A673 (cell line): ENCODE data around the gene S100A5. TPM values are rescaled to one million over a fixed set of nuclear protein-coding genes. Genes with fewer than 3 reads are reported as not detected.

ENCODE experiments used
- BruUV-seq: library from RNA; stranded (reverse); fragments of 400-500 nt; replicated peaks from 2 replicates; lab custom pipeline; 2021; lab: Mats Ljungman, UMichigan
- CTCF ChIA-PET: fragments of 300-600 bp; sonication (Branson Sonifier 250); formaldehyde crosslinking; loops from one replicate; lab custom pipeline; 2022; ENCODE audit warnings: antibody characterized with exemption; lab: Charles Lee
- POLR2A ChIA-PET: fragments of 300-600 bp; sonication (Branson Sonifier 250); formaldehyde crosslinking; loops from one replicate; lab custom pipeline; 2022; ENCODE audit warnings: antibody characterized with exemption; ENCODE audit not compliant: low non-redundant PET; lab: Charles Lee
- DNase-seq: peaks from one replicate; pipeline ENCODE4 v3.0.0-alpha.2; 2015; ENCODE audit warnings: low spot score
- H3K27ac ChIP-seq: fragments of 200-600 bp; sonication (generic); 2 replicates; pipeline ENCODE4 v1.5.1; 2016; ENCODE audit warnings: mixed run types, low read depth, mild to moderate bottlenecking, mixed read lengths, antibody characterized with exemption, low read length; ENCODE audit not compliant: poor library complexity, severe bottlenecking
- H3K27me3 ChIP-seq: fragments of 200-600 bp; sonication (generic); replicated peaks from 2 replicates; pipeline ENCODE4 v1.6.1; 2017; ENCODE audit warnings: mixed run types, low read depth, mild to moderate bottlenecking, mixed read lengths, antibody characterized with exemption, low read length; ENCODE audit not compliant: insufficient read depth, poor library complexity
- H3K36me3 ChIP-seq: fragments of 200-600 bp; sonication (generic); 2 replicates; pipeline ENCODE4 v1.6.1; 2016; ENCODE audit warnings: mixed run types, mild to moderate bottlenecking, mixed read lengths, antibody characterized with exemption, low read length; ENCODE audit not compliant: insufficient read depth, poor library complexity, severe bottlenecking
- H3K4me1 ChIP-seq: fragments of 200-600 bp; sonication (generic); 2 replicates; pipeline ENCODE4 v1.6.1; 2017; ENCODE audit warnings: mixed run types, mild to moderate bottlenecking, mixed read lengths, antibody characterized with exemption, low read length; ENCODE audit not compliant: insufficient read depth, poor library complexity, severe bottlenecking
- H3K4me3 ChIP-seq: fragments of 200-600 bp; sonication (generic); 2 replicates; pipeline ENCODE4 v1.5.1; 2016; ENCODE audit warnings: low read depth, mixed run types, mild to moderate bottlenecking, mixed read lengths, low read length; ENCODE audit not compliant: poor library complexity, severe bottlenecking
- H3K9me3 ChIP-seq: fragments of 200-600 bp; sonication (generic); 2 replicates; pipeline ENCODE4 v1.6.1; 2016; ENCODE audit warnings: mixed run types, low read depth, mild to moderate bottlenecking, mixed read lengths, antibody characterized with exemption, low read length; ENCODE audit not compliant: poor library complexity, severe bottlenecking
- EZH2 ChIP-seq: fragments of 200-600 bp; sonication (generic); IDR thresholded peaks from 2 replicates; pipeline ENCODE4 v1.6.1; 2017; ENCODE audit warnings: borderline replicate concordance, low read depth, mild to moderate bottlenecking, mixed read lengths, antibody characterized with exemption, low read length; ENCODE audit not compliant: poor library complexity, severe bottlenecking
- intact Hi-C: fragments of 100-400 bp; cut with micrococcal nuclease; formaldehyde crosslinking; loops from one replicate; pipeline ENCODE4 v1.10.0; 2022; ENCODE audit not compliant: unreplicated experiment
- total RNA-seq: library from RNA; stranded (reverse); gene quantifications from 2 replicates; pipeline ENCODE4 v1.2.3, GENCODE V29; 2021
- TF ChIP-seq, protein P1 (sequence below): fragments of 300-800, 200-600 bp; sonication (generic); conservative IDR thresholded peaks from 2 replicates; pipeline ENCODE4 v1.5.1; 2017; ENCODE audit warnings: low read depth, mild to moderate bottlenecking, antibody characterized with exemption, low read length, moderate library complexity, mixed read lengths

The S100A5 gene
- total RNA-seq, 1 experiment from 2014 or later, result not detected

DNA sequence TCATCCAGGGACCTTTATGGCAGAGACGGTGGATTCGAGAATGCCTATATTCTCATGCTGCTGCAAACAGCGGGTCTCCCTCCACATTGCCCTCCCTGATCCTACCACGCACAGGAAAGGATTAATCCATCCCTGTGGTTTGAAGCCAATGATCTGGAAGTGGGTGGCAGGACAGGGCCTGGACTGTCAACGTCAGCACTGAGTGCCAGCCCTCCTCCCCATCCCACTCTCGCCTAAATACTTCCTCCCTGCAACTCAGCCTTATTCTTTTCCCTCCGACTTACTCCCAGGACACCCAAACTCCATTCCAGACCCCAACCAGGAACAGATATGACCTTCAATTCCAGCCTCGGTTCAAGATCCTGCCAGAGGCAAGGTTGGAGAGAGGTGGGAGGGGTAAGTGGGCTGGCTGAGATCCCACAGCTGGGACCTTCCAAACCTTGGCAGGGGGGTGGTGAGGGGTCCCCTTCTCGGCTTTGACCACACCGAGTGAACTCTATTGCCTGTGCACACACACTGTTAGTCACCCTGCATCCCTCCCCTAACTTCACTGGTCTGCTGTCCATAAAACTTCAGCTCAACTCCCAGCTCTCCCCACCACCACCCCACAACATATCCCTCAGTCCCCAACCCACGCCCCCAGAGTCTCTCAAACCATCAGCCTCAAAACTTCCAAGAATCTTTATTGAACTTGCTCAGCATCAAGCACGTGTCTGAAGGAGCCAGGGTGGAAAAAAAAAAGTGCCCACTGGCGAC, 2.4 kb upstream of the S100A5 start:
- TF ChIP-seq EZH2, result no peak
- TF ChIP-seq, protein P1, sequence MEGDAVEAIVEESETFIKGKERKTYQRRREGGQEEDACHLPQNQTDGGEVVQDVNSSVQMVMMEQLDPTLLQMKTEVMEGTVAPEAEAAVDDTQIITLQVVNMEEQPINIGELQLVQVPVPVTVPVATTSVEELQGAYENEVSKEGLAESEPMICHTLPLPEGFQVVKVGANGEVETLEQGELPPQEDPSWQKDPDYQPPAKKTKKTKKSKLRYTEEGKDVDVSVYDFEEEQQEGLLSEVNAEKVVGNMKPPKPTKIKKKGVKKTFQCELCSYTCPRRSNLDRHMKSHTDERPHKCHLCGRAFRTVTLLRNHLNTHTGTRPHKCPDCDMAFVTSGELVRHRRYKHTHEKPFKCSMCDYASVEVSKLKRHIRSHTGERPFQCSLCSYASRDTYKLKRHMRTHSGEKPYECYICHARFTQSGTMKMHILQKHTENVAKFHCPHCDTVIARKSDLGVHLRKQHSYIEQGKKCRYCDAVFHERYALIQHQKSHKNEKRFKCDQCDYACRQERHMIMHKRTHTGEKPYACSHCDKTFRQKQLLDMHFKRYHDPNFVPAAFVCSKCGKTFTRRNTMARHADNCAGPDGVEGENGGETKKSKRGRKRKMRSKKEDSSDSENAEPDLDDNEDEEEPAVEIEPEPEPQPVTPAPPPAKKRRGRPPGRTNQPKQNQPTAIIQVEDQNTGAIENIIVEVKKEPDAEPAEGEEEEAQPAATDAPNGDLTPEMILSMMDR, result no peak
- no peak overlapping the region for H3K4me3 ChIP-seq
- no TSS peak for BruUV-seq
- POLR2A ChIA-PET, result no interaction called here
- H3K4me1 ChIP-seq, result peaks cover 54% of the 10 kb centered on the region
- H3K27ac ChIP-seq, result peak overlapping the region; percentile 62
- no peaks in the 10 kb centered on the region for H3K27me3 ChIP-seq
- peak; percentile 58 for DNase-seq
- no peaks in the 10 kb centered on the region for H3K36me3 ChIP-seq
- CTCF ChIA-PET, result no interaction called here
- H3K9me3 ChIP-seq, result no peaks in the 10 kb centered on the region
- intact Hi-C loops, result no loop called here

DNA sequence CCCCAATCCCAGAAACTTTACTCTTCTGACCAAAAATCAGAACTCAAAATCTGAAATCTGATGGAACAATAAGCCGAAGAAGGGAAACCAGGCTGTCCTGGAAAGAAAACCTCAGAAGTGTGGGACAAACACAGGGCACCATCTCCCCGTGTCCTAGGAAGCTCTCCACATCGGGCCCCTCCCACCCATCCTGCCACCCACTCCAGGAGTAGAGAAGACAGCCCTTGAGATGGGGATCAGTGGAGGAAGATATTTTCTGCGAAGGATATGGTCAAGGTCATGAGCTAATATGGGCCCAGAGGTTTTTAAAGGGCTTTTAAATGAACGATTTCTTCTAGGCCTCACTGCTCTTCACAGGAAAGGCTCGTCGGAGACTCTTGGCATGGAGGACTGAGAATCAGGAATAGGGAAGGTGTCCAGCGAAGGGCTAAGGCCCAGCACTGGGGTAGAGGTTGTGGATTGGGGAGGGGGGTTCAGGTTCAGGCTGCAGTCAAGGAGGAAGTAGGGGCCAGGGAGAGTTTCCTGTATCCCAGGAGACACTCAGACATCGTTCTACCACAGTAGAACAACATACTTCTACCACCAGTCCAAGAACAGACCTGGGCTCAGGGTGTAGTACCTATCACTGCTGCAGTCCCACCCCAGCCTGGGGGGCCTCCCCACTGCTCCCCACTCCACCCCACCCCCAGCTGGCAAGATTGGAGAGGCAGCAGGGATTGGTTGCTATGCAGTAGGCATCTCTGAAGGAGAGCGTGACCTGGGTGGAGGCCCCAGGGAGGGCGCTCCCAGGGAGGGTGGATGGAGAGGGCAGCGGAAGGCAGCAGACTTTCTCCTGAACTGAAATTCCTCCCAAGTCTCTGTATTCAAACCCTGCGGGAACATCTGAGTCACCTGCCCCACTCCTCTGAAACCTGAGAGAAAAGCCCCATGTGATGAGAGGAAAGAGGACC, 1.2 kb upstream of the S100A5 start:
- intact Hi-C loops, result no loop called here
- H3K4me3 ChIP-seq, result no peak overlapping the region
- peak overlapping the region; percentile 62 for H3K27ac ChIP-seq
- H3K27me3 ChIP-seq, result no peaks in the 10 kb centered on the region
- BruUV-seq, result no TSS peak
- no peaks in the 10 kb centered on the region for H3K9me3 ChIP-seq
- POLR2A ChIA-PET, result no interaction called here
- CTCF ChIA-PET, result interaction anchor here (0.6 kb wide), 1 partner anchor 47 kb away, joined by 4 read pairs; no protein-coding TSS in a partner anchor
- no peak for DNase-seq
- TF ChIP-seq, protein P1, result no peak
- no peak for TF ChIP-seq EZH2
- H3K4me1 ChIP-seq, result peaks cover 45% of the 10 kb centered on the region
- no peaks in the 10 kb centered on the region for H3K36me3 ChIP-seq

GRCh38 chr1:153539395-153540093, 1.2 kb downstream of the S100A5 start:
- intact Hi-C loops, result no loop called here
- peaks cover 32% of the 10 kb centered on the region for H3K4me1 ChIP-seq
- H3K4me3 ChIP-seq, result no peak overlapping the region
- no peak overlapping the region for H3K27ac ChIP-seq
- H3K9me3 ChIP-seq, result no peaks in the 10 kb centered on the region
- CTCF ChIA-PET, result no interaction called here
- H3K27me3 ChIP-seq, result no peaks in the 10 kb centered on the region
- no peak for DNase-seq
- no TSS peak for BruUV-seq
- POLR2A ChIA-PET, result no interaction called here
- no peaks in the 10 kb centered on the region for H3K36me3 ChIP-seq
- TF ChIP-seq, protein P1, result no peak
- no peak for TF ChIP-seq EZH2
